LNCAP (cell line): ENCODE measurements around the gene CFAP54.
A peak's percentile ranks its signal among the peaks of the same experiment; 100 is the strongest.

Experiments used
- CTCF ChIP-seq: fragments of 450-650 bp; IDR thresholded peaks from 2 replicates; pipeline ENCODE4 v1.5.1; 2017; ENCODE audit warnings: mild to moderate bottlenecking

The CFAP54 gene

GRCh38 chr12:96489392-96490056 is at the start of gene CFAP54:
TSS of gene CFAP54 (plus strand) at chr12:96489577. CDS start at chr12:96489610, 33 bp downstream.
- TF ChIP-seq CTCF, result peak; percentile 86

- no peak for TF ChIP-seq CTCF
Measured at GRCh38 chr12:96441816-96442215, 47.6 kb upstream of the CFAP54 start.

- TF ChIP-seq CTCF, result no peak
Measured at GRCh38 chr12:96442906-96443305, 46.5 kb upstream of the CFAP54 start.

GRCh38 chr12:96444399-96444798 is 45.0 kb upstream of the CFAP54 start:
- no peak for TF ChIP-seq CTCF

GRCh38 chr12:96445691-96446583 is 43.4 kb upstream of the CFAP54 start:
- TF ChIP-seq CTCF, result no peak

- TF ChIP-seq CTCF, result no peak
Measured at GRCh38 chr12:96447256-96447655, 42.1 kb upstream of the CFAP54 start.

- no peak for TF ChIP-seq CTCF
Measured at GRCh38 chr12:96448300-96448699, 41.1 kb upstream of the CFAP54 start.
